T-helper 1 cell treated with Interleukin-12 subunit alpha and Interleukin-12 subunit beta and Interleukin-4 antibody, amounts not matched to agents 30 μg/mL and 1 μg/mL, for 36 hours (primary cell): ENCODE measurements around the gene ZNF436.
"Not testable (repeated sequence)": the region's sequence is repeated elsewhere in the genome, so short reads cannot be mapped to it uniquely, and the experiment has no call there.

Source experiments
- H3K27ac Mint-ChIP-seq: one replicate; pipeline ENCODE4 v1.8.0; 2021; ENCODE audit warnings: mild to moderate bottlenecking, mixed read lengths
- H3K27me3 Mint-ChIP-seq: one replicate; pipeline ENCODE4 v1.8.0; 2021; ENCODE audit warnings: low read depth, mixed read lengths
- H3K36me3 Mint-ChIP-seq: one replicate; pipeline ENCODE4 v1.8.0; 2021; ENCODE audit warnings: low read depth, mixed read lengths
- H3K4me1 Mint-ChIP-seq: one replicate; pipeline ENCODE4 v1.8.0; 2021; ENCODE audit warnings: low read depth, mixed read lengths
- H3K4me3 Mint-ChIP-seq: one replicate; pipeline ENCODE4 v1.8.0; 2021; ENCODE audit warnings: mild to moderate bottlenecking, moderate library complexity, mixed read lengths
- H3K9me3 Mint-ChIP-seq: one replicate; pipeline ENCODE4 v1.8.0; 2021; ENCODE audit warnings: mixed read lengths

The ZNF436 gene

GRCh38 chr1:23380719-23381118 is 11.1 kb upstream of the ZNF436 start:
- Mint-ChIP-seq H3K36me3 (no peaks in the 10 kb centered on the region), H3K27ac (no peak overlapping the region), H3K27me3 (no peaks in the 10 kb centered on the region), H3K4me1 (no peaks in the 10 kb centered on the region), H3K9me3 (no peaks in the 10 kb centered on the region), H3K4me3 (no peak overlapping the region)

- not testable (repeated sequence) for H3K9me3 Mint-ChIP-seq, H3K36me3 Mint-ChIP-seq, H3K27me3 Mint-ChIP-seq, H3K4me1 Mint-ChIP-seq, H3K27ac Mint-ChIP-seq, H3K4me3 Mint-ChIP-seq
These were observed 10.6 kb upstream of the ZNF436 start for GRCh38 chr1:23380236-23380635.

- Mint-ChIP-seq H3K4me3 (no peak overlapping the region), H3K27ac (no peak overlapping the region), H3K9me3 (no peaks in the 10 kb centered on the region), H3K27me3 (no peaks in the 10 kb centered on the region), H3K36me3 (no peaks in the 10 kb centered on the region), H3K4me1 (peaks cover 2% of the 10 kb centered on the region)
These were observed 7.5 kb upstream of the ZNF436 start for GRCh38 chr1:23376890-23377811.

- H3K27me3 Mint-ChIP-seq, H3K9me3 Mint-ChIP-seq, H3K36me3 Mint-ChIP-seq, H3K27ac Mint-ChIP-seq, H3K4me3 Mint-ChIP-seq: not testable (repeated sequence)
- H3K4me1 Mint-ChIP-seq: peaks cover 20% of the 10 kb centered on the region
These were observed 4.6 kb upstream of the ZNF436 start for GRCh38 chr1:23374079-23374735.

GRCh38 chr1:23371987-23372880 is 2.6 kb upstream of the ZNF436 start:
- H3K27me3 Mint-ChIP-seq: no peaks in the 10 kb centered on the region
- H3K9me3 Mint-ChIP-seq: peaks cover 3% of the 10 kb centered on the region
- peaks cover 6% of the 10 kb centered on the region for H3K36me3 Mint-ChIP-seq
- H3K27ac Mint-ChIP-seq: no peak overlapping the region
- no peak overlapping the region for H3K4me3 Mint-ChIP-seq
- peaks cover 27% of the 10 kb centered on the region for H3K4me1 Mint-ChIP-seq

GRCh38 chr1:23370709-23371584 is 1.3 kb upstream of the ZNF436 start:
- no peak overlapping the region for H3K4me3 Mint-ChIP-seq
- peaks cover 34% of the 10 kb centered on the region for H3K4me1 Mint-ChIP-seq
- peaks cover 17% of the 10 kb centered on the region for H3K36me3 Mint-ChIP-seq
- peaks cover 14% of the 10 kb centered on the region for H3K9me3 Mint-ChIP-seq
- no peaks in the 10 kb centered on the region for H3K27me3 Mint-ChIP-seq
- no peak overlapping the region for H3K27ac Mint-ChIP-seq

GRCh38 chr1:23370330-23370708 is 683 bp upstream of the ZNF436 start:
- Mint-ChIP-seq H3K4me3 (peak overlapping the region; percentile 97), H3K36me3 (peaks cover 21% of the 10 kb centered on the region), H3K27ac (peak overlapping the region; percentile 45), H3K4me1 (peaks cover 34% of the 10 kb centered on the region), H3K9me3 (peaks cover 17% of the 10 kb centered on the region), H3K27me3 (no peaks in the 10 kb centered on the region)

GRCh38 chr1:23368562-23369334 is 888 bp downstream of the ZNF436 start:
- Mint-ChIP-seq H3K9me3 (peaks cover 23% of the 10 kb centered on the region), H3K27ac (peak overlapping the region; percentile 98), H3K4me1 (peaks cover 34% of the 10 kb centered on the region), H3K4me3 (peak overlapping the region; percentile 97), H3K36me3 (peaks cover 30% of the 10 kb centered on the region), H3K27me3 (no peaks in the 10 kb centered on the region)

- Mint-ChIP-seq H3K4me3 (peak overlapping the region; percentile 97), H3K36me3 (peaks cover 35% of the 10 kb centered on the region), H3K27me3 (no peaks in the 10 kb centered on the region), H3K4me1 (peaks cover 34% of the 10 kb centered on the region), H3K9me3 (peaks cover 30% of the 10 kb centered on the region), H3K27ac (peak overlapping the region; percentile 98)
These were observed 1.7 kb downstream of the ZNF436 start for GRCh38 chr1:23367791-23368561.

- Mint-ChIP-seq H3K36me3 (peaks cover 41% of the 10 kb centered on the region), H3K27ac (peak overlapping the region; percentile 90), H3K9me3 (peaks cover 36% of the 10 kb centered on the region)
These were observed 2.2 kb downstream of the ZNF436 start for GRCh38 chr1:23367451-23367790.

GRCh38 chr1:23366598-23366997 is 3.0 kb downstream of the ZNF436 start:
- H3K27ac Mint-ChIP-seq: no peak overlapping the region

More at GRCh38 chr1:23367451-23367790, 2.2 kb downstream of the ZNF436 start:
- peaks cover 33% of the 10 kb centered on the region for H3K4me1 Mint-ChIP-seq
- H3K27me3 Mint-ChIP-seq: no peaks in the 10 kb centered on the region
- H3K4me3 Mint-ChIP-seq: peak overlapping the region; percentile 97

GRCh38 chr1:23366146-23366545 is 3.5 kb downstream of the ZNF436 start:
- Mint-ChIP-seq H3K27me3 (no peaks in the 10 kb centered on the region), H3K9me3 (peaks cover 48% of the 10 kb centered on the region), H3K4me1 (peaks cover 30% of the 10 kb centered on the region), H3K36me3 (peaks cover 53% of the 10 kb centered on the region), H3K4me3 (no peak overlapping the region), H3K27ac (no peak overlapping the region)

More at GRCh38 chr1:23366598-23366997, 3.0 kb downstream of the ZNF436 start:
- Mint-ChIP-seq H3K4me3 (peak overlapping the region; percentile 97), H3K4me1 (peaks cover 30% of the 10 kb centered on the region), H3K27me3 (no peaks in the 10 kb centered on the region), H3K36me3 (peaks cover 49% of the 10 kb centered on the region), H3K9me3 (peaks cover 43% of the 10 kb centered on the region)
